Vagina (tissue), 2 donors: ENCODE measurements around the gene FGF12.

Experiments used
- CTCF ChIP-seq, 3 experiments: fragments of 450-650 bp in 2 of 3; fragments of 200-600 bp in 1 of 3; sonication (generic) in 1 of 3; IDR thresholded peaks; one replicate each; pipeline ENCODE4 v1.5.1; 2017 to 2019; ENCODE audit warnings: antibody characterized with exemption in 3 of 3, mild to moderate bottlenecking in 2 of 3, moderate library complexity in 2 of 3
- POLR2A ChIP-seq, 2 donors: fragments of 450-650 bp; IDR thresholded peaks; one replicate each; pipeline ENCODE4 v1.6.1; 2017; ENCODE audit warnings: antibody characterized with exemption in 2 of 2, mild to moderate bottlenecking in 2 of 2, moderate library complexity in 2 of 2
- POLR2AphosphoS5 ChIP-seq, 2 donors: sonication (generic); formaldehyde crosslinking; IDR thresholded peaks; one replicate each; pipeline ENCODE4 v1.9.0; 2017; ENCODE audit warnings: antibody characterized with exemption in 2 of 2, mild to moderate bottlenecking in 2 of 2, low read depth in 1 of 2; ENCODE audit not compliant: insufficient read depth in 1 of 2

DNA sequence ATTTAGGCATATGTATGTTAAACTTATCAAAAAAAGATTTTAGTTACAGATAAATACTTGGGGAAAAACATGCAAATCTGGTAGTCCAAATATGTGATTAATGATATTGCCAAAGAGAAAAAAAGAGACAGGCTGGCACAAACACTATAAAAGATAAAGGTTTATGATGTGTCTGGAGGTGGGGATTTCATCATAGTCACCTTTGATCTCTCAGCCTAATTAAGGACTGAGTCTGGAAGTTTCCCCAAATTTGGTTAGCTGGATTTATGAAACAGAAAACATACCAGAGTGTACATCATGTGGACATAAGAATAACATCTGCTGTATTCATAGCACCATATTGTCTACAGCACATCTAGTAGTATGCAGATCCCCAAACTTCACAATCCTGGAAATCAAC is 157.0 kb downstream of the FGF12 start:
- TF ChIP-seq POLR2A (IDR thresholded peaks at IDR 0.05) (no peak), CTCF (IDR thresholded peaks at IDR 0.05) (no peak), POLR2AphosphoS5 (IDR thresholded peaks at IDR 0.05; ENCODE audit: insufficient read depth in 1 of 2, low read depth in 1 of 2) (no peak)
